Activated CD4-positive, CD25-positive, alpha-beta regulatory T cell treated with anti-CD3 and anti-CD28 coated beads, Interleukin-2, amount 50 U/mL, for 16 hours (primary cell): ENCODE measurements around the gene IRF3.

Experiments used
- DNase-seq: peaks from one replicate; pipeline ENCODE4 v3.0.0-alpha.2; 2020; ENCODE audit warnings: low read depth, low spot score

Gene IRF3

DNA sequence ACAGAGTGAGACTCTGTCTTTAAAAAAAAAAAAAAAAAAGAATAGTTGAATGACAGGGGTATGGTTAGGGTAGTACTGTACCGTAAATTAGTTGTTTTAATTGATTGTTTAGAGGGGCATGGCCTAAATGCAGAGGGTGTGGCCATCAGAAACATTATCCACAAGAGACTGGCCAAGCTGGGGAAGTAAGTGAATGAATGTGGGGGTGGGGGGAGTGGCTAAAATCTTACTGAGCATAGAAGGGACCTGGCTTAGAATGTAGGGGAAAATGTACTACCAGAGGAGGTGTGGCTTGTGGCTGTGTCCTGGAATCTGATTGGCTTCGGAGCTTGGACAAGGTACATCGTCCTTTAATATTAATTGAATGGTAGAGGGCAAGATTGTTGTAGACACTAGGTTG, 3.9 kb upstream of the IRF3 start:
- no peak for DNase-seq

- no peak for DNase-seq
Measured at GRCh38 chr19:49667473-49667872, 1.8 kb upstream of the IRF3 start.

GRCh38 chr19:49666120-49666444, 425 bp upstream of the IRF3 start:
- no peak for DNase-seq

GRCh38 chr19:49665036-49665350, 664 bp downstream of the IRF3 start:
- DNase-seq: no peak

DNA sequence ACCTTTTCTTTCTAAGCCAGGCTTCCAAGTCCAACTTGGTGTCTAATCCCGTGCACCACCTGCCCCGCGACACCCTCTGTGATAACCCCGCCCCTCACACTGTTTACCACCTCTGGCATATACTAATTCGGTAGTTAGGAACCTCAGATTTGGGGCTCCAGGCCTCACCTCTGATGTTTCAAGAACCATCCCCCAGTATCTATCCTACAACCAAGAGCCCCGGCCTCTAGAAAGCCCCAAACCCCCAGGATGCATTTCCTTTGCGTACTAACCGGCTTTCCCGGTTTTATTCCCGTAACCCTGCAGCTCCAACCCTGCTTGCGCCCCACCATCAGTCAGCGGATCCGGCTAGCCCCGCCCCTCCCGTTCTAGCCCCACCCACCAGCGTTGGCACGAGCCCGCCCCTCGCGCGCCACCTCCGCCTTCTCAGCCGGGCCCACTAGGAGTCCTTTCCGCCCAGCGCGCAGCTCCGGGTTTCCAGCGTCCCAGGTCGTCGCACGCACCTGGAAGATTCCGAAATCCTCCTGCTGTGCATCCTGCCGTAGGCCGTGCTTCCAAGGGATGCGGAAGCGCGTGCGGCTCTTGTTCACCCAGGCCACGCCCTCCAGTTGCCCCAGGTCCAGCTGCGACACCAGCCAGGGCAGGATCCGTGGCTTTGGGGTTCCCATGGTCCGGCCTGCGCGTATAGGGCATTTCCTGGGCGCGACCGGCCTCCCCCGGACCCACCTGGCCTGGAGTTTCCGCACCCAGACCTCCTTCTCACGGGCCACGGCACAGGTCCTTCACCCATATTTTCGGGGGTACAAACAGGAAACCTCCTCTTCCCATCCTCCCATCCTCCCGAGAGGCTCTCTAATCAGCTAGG, 1.3 kb downstream of the IRF3 start:
- DNase-seq: peak; percentile 82

GRCh38 chr19:49663224-49663623, 2.4 kb downstream of the IRF3 start:
- DNase-seq: no peak

GRCh38 chr19:49662011-49662410, 3.6 kb downstream of the IRF3 start:
- DNase-seq: no peak

- DNase-seq: no peak
Measured at GRCh38 chr19:49660338-49660961, 5.2 kb downstream of the IRF3 start.

- DNase-seq: no peak
Measured at GRCh38 chr19:49658566-49659442, 6.9 kb downstream of the IRF3 start.

DNA sequence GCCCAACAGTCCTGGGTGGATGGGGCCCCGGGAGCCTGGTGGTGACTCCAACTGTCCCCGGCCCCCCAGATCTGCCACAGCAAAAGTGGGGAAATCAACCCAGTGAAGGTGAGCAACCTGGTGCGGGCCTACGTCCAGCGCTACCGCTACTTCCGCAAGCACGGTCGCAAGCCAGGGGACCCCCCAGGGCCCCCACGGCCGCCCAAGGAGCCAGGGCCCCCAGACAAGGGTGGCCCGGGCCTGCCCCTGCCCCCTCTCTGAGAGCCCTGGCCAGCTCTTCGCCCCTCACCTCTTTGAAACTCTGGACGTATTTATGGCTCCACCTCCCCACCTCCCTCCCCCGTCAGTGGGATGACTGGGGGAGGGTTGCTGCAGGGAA, 7.5 kb downstream of the IRF3 start:
- DNase-seq: no peak

GRCh38 chr19:49657493-49658138, 8.0 kb downstream of the IRF3 start:
- DNase-seq: no peak

GRCh38 chr19:49656456-49657109, 9.1 kb downstream of the IRF3 start:
- no peak for DNase-seq

DNA sequence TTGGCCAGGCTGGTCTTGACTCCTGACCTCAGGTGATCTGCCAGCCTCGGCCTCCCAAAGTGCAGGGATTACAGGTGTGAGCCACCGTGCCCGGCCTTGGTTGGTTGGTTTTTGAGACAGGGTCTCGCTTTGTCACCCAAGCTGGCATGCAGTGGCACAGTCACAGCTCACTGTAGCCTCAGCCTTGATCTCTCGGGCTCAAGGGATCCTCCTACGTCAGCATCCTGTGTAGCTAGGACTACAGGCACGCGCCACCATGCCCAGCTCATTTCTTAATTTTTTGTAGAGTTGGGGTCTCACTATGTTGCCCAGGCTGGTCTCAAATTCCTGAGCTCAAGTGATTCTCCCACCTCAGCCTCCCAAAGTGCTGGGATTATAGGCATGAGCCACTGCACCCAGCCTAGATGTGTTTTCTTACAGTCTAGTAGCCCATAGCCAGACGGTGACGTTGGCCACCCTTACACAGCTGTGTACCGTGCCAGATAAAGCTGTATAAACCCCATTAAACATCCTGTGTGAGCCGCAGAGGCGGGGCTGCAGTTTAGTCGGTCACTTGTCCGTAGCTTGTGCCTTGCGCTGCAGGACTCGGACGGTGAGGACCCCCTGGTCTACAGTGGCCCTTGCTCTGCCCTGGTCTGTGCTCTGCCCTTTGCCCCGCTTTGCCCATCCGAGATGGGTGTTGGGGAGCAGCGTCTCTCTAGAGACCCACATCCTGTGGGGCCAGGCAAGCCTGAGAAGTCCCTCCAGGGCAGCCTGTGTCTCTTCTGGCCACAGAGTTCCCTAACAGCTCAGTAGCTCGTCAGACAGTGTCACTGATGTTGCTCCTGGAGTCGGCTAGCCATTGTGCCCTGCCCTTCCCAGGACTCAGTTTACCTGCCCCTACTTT, 9.8 kb downstream of the IRF3 start:
- no peak for DNase-seq

DNA sequence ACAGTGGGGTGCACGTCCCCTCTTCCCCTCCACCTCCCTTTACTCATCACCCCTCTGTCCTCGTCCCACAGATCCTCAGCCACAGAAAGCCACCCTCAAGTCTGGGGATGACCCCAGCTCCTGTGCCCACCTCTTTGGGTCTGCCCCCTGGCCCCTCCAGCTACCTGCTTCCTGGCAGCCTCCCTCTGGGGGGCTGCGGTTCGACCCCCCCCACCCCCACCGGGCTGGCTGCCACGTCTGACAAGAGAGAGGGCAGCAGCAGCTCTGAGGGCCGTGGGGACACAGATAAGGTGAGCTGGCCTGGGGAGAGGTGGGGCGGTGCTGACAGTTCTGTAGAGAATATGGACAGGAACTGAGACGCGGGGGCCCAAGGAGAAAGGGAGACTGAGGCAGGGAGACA, 11.1 kb downstream of the IRF3 start:
- DNase-seq: no peak

DNA sequence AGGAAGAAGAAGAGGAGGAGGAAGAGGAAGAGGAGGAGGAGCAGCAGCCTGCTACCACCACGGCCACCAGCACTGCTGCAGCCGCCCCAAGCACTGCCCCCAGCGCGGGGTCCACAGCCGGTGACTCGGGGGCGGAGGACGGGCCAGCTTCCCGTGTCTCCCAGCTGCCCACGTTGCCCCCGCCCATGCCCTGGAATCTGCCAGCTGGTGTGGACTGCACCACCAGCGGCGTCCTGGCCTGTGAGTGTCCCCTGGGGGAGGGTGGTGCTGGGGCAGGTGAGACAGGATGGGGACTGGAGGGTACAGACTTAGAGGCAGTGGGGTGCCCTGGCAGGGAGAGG, 12.2 kb downstream of the IRF3 start:
- DNase-seq: no peak

DNA sequence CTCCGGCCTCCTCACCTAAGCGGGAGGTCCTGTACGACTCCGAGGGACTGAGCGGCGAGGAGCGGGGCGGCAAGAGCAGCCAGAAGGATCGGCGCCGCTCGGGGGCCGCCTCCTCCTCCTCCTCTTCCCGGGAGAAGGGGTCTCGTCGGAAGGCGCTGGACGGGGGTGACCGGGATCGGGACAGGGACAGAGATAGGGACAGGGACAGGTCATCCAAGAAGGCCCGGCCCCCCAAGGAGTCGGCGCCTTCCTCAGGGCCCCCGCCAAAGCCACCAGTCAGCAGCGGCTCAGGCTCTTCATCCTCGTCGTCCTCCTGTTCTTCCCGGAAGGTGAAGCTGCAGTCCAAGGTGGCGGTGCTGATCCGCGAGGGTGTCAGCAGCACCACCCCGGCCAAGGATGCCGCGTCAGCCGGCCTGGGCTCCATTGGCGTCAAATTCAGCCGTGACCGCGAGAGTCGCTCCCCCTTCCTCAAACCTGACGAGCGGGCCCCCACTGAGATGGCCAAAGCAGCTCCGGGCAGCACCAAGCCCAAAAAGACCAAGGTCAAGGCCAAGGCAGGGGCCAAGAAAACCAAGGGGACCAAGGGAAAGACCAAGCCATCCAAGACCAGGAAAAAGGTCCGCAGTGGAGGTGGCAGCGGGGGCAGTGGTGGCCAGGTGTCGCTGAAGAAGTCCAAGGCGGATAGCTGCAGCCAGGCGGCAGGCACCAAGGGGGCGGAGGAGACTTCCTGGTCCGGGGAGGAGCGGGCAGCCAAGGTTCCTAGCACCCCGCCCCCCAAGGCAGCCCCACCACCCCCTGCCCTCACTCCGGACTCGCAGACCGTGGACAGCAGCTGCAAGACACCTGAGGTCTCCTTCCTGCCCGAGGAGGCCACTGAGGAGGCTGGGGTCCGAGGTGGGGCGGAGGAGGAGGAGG, 12.8 kb downstream of the IRF3 start:
- DNase-seq: no peak

DNA sequence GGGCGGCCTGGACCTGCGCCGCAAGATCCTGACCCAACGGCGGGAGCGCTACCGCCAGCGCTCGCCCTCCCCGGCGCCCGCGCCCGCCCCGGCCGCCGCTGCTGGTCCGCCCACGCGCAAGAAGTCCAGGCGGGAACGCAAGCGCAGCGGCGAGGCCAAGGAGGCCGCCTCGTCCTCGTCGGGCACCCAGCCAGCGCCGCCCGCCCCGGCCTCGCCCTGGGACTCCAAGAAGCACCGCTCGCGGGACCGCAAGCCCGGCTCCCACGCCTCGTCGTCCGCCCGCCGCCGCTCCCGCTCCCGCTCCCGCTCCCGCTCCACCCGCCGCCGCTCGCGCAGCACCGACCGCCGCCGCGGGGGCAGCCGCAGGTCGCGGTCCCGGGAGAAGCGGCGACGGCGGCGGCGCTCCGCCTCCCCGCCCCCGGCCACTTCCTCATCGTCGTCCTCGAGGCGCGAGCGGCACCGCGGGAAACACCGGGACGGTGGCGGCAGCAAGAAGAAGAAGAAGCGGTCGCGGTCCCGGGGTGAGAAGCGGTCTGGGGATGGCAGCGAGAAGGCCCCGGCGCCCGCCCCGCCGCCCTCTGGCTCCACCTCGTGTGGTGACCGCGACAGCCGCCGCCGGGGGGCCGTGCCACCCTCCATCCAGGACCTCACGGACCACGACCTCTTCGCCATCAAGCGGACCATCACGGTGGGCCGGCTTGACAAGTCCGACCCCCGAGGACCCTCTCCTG, 13.7 kb downstream of the IRF3 start:
- DNase-seq: no peak

- no peak for DNase-seq
Measured at GRCh38 chr19:49651029-49651819, 14.4 kb downstream of the IRF3 start.
